HCT116 (cell line): ENCODE measurements around the gene CAMK2G. TPM values are rescaled to one million over a fixed set of nuclear protein-coding genes. Genes with fewer than 3 reads are reported as not detected.

ENCODE experiments used
- ATAC-seq: fragments of 200-7000 bp; cut with Tn5 transposase; 2 replicates; pipeline ENCODE4 v1.9.1; 2020; ENCODE audit warnings: mild to moderate bottlenecking, moderate library complexity
- BruUV-seq: library from RNA; stranded (reverse); fragments of 400-500 nt; replicated peaks from 2 replicates; lab custom pipeline; 2021; lab: Mats Ljungman, UMichigan
- CTCF ChIA-PET: fragments of 300-600 bp; sonication (Branson Sonifier 250); formaldehyde crosslinking; loops from one replicate; lab custom pipeline; 2021; ENCODE audit warnings: antibody characterized with exemption; lab: Charles Lee
- POLR2A ChIA-PET: fragments of 300-600, 350-600 bp; sonication (Branson Sonifier 250); formaldehyde crosslinking; loops from one replicate; lab custom pipeline; 2021; ENCODE audit warnings: antibody characterized with exemption; lab: Charles Lee
- RAD21 ChIA-PET, 2 experiments: fragments of 300-600 bp; sonication (Branson Sonifier 250); formaldehyde crosslinking; loops; one replicate each; lab custom pipeline; 2023; ENCODE audit warnings: low total read pairs in 2 of 2; ENCODE audit not compliant: uncharacterized antibody in 2 of 2, unreplicated experiment in 2 of 2, low non-redundant PET in 1 of 2; lab: Charles Lee
- DNase-seq: peaks from one replicate; pipeline ENCODE4 v3.0.0-alpha.2; 2010; ENCODE audit warnings: low read depth, low spot score
- H2AFZ ChIP-seq: fragments of 200-600 bp; shearing (Covaris generic), sonication (generic); 2 replicates; pipeline ENCODE4 v1.6.1; 2017; ENCODE audit warnings: low read depth, mixed run types, mixed read lengths, antibody characterized with exemption, low read length; ENCODE audit not compliant: poor library complexity, severe bottlenecking
- H3K27ac ChIP-seq: 2 replicates; pipeline ENCODE4 v1.5.1; 2012; ENCODE audit warnings: low read depth, low read length
- H3K27me3 ChIP-seq: fragments of 200-600 bp; sonication (generic); 2 replicates; pipeline ENCODE4 v1.6.1; 2016; ENCODE audit warnings: mixed run types, low read length, mixed read lengths; ENCODE audit not compliant: insufficient read depth
- H3K36me3 ChIP-seq, 2 experiments: fragments of 200-500 bp in 1 of 2; fragments of 200-600 bp in 1 of 2; sonication (Bioruptor generic) in 1 of 2; sonication (generic) in 1 of 2; 2 replicates each; pipeline versions ENCODE4 v1.5.1 to v1.6.1; 2014 to 2016; ENCODE audit warnings: low read length in 2 of 2, inconsistent platforms in 1 of 2, mixed read lengths in 1 of 2, mixed run types in 1 of 2; ENCODE audit not compliant: insufficient read depth in 2 of 2, control insufficient read depth in 1 of 2
- H3K4me1 ChIP-seq, 2 experiments: fragments of 200-600 bp in 1 of 2; sonication (generic) in 1 of 2; 2 replicates each; pipeline versions ENCODE4 v1.5.1 to v1.6.1; 2012 to 2017; ENCODE audit warnings: low read length in 2 of 2, inconsistent platforms in 1 of 2, mild to moderate bottlenecking in 1 of 2, mixed read lengths in 1 of 2, mixed run types in 1 of 2, moderate library complexity in 1 of 2; ENCODE audit not compliant: insufficient read depth in 2 of 2, control insufficient read depth in 1 of 2
- H3K4me2 ChIP-seq: fragments of 200-600 bp; sonication (generic); 2 replicates; pipeline ENCODE4 v1.6.1; 2017; ENCODE audit warnings: mixed run types, low read length, mixed read lengths
- H3K4me3 ChIP-seq, 2 experiments: fragments of 200-600 bp in 1 of 2; sonication (generic) in 1 of 2; replicated peaks in 1 of 2; 2 replicates each; pipeline ENCODE4 v1.5.1; 2011 to 2016; ENCODE audit warnings: low read length in 2 of 2, control low read depth in 1 of 2, low read depth in 1 of 2, mild to moderate bottlenecking in 1 of 2, mixed read lengths in 1 of 2, mixed run types in 1 of 2
- H3K79me2 ChIP-seq: fragments of 200-600 bp; sonication (generic); 2 replicates; pipeline ENCODE4 v1.6.1; 2017; ENCODE audit warnings: mild to moderate bottlenecking, mixed run types, low read length, moderate library complexity, mixed read lengths; ENCODE audit not compliant: insufficient read depth
- H3K9ac ChIP-seq: fragments of 200-600 bp; sonication (generic); 2 replicates; pipeline ENCODE4 v1.6.1; 2016; ENCODE audit warnings: low read length, mixed read lengths
- H3K9me2 ChIP-seq: fragments of 200-600 bp; sonication (generic), shearing (Covaris generic); 2 replicates; pipeline ENCODE4 v1.6.1; 2017; ENCODE audit warnings: mixed run types, mild to moderate bottlenecking, moderate library complexity; ENCODE audit not compliant: insufficient read depth
- H3K9me3 ChIP-seq, 2 experiments: fragments of 200-500 bp in 1 of 2; fragments of 200-600 bp in 1 of 2; sonication (Bioruptor generic) in 1 of 2; sonication (generic) in 1 of 2; 2 replicates each; pipeline ENCODE4 v1.6.1; 2014 to 2017; ENCODE audit warnings: low read length in 2 of 2, mixed read lengths in 2 of 2, inconsistent platforms in 1 of 2, low read depth in 1 of 2, mild to moderate bottlenecking in 1 of 2, mixed run types in 1 of 2, moderate library complexity in 1 of 2; ENCODE audit not compliant: control insufficient read depth in 1 of 2, insufficient read depth in 1 of 2
- H4K20me1 ChIP-seq: fragments of 200-600 bp; sonication (generic), shearing (Covaris generic); 2 replicates; pipeline ENCODE4 v1.6.1; 2017; ENCODE audit warnings: mixed run types, mild to moderate bottlenecking, moderate library complexity; ENCODE audit not compliant: insufficient read depth
- ELF1 ChIP-seq: IDR thresholded peaks from 2 replicates; pipeline ENCODE4 v1.6.1; 2012; ENCODE audit warnings: low read depth, borderline replicate concordance
- EZH2phosphoT487 ChIP-seq: fragments of 200-600 bp; IDR thresholded peaks from 2 replicates; pipeline ENCODE4 v1.6.1; 2018; ENCODE audit warnings: antibody characterized with exemption, borderline replicate concordance
- JUND ChIP-seq: IDR thresholded peaks from 2 replicates; pipeline ENCODE4 v1.6.1; 2012
- POLR2A ChIP-seq: IDR thresholded peaks from 2 replicates; pipeline ENCODE4 v1.7.0; 2011; ENCODE audit warnings: borderline replicate concordance; ENCODE audit not compliant: insufficient read depth, insufficient read length; ENCODE audit errors: extremely low read depth
- RAD21 ChIP-seq: IDR thresholded peaks from 2 replicates; pipeline ENCODE4 v1.6.1; 2012; ENCODE audit warnings: low read depth, mild to moderate bottlenecking
- SIN3A ChIP-seq: IDR thresholded peaks from 2 replicates; pipeline ENCODE4 v1.6.1; 2012; ENCODE audit warnings: low read depth
- SRF ChIP-seq: IDR thresholded peaks from 2 replicates; pipeline ENCODE4 v1.6.1; 2012; ENCODE audit warnings: low read depth
- YY1 ChIP-seq: IDR thresholded peaks from 2 replicates; pipeline ENCODE4 v1.6.1; 2011; ENCODE audit warnings: low read length, low read depth, moderate library complexity, mild to moderate bottlenecking; ENCODE audit not compliant: insufficient replicate concordance; ENCODE audit errors: extremely low read depth
- intact Hi-C: fragments of 100-400 bp; cut with micrococcal nuclease; formaldehyde crosslinking; loops from 2 replicates; pipeline ENCODE4 v1.10.0; 2022
- total RNA-seq: library from RNA; stranded (reverse); gene quantifications from one replicate; pipeline ENCODE4 v1.2.1, GENCODE V29; 2021; ENCODE audit not compliant: unreplicated experiment
- TF ChIP-seq, protein P1 (sequence below): IDR thresholded peaks from 2 replicates; pipeline ENCODE4 v1.6.1; 2012
- TF ChIP-seq, protein P2 (sequence below): IDR thresholded peaks from 2 replicates; pipeline ENCODE4 v1.6.1; 2012; ENCODE audit warnings: low read depth

The CAMK2G gene
- total RNA-seq, 1 experiment from 2014 or later: 28.3 TPM

- ChIA-PET POLR2A (no interaction called here), RAD21 (no interaction called here), CTCF (interaction anchor here (3.1 kb wide), 1 partner anchor 59 kb away, joined by 21 read pairs; no protein-coding TSS in a partner anchor)
- Histone ChIP-seq H3K4me2 (no peak overlapping the region), H3K4me1 (peaks cover 17 to 42% of the 10 kb centered on the region in 2 experiments), H3K9ac (no peak overlapping the region), H3K4me3 (no peak overlapping the region), H3K9me2 (no peaks in the 10 kb centered on the region), H3K36me3 (no peaks in the 10 kb centered on the region), H3K9me3 (no peaks in the 10 kb centered on the region), H4K20me1 (no peaks in the 10 kb centered on the region), H3K27ac (no peak overlapping the region), H2AFZ (no peak overlapping the region), H3K27me3 (no peaks in the 10 kb centered on the region), H3K79me2 (no peaks in the 10 kb centered on the region)
- BruUV-seq: no TSS peak
- TF ChIP-seq POLR2A (no peak), SRF (no peak), YY1 (no peak), ELF1 (no peak), EZH2phosphoT487 (no peak), RAD21 (no peak), SIN3A (no peak), JUND (no peak)
- TF ChIP-seq, protein P1, sequence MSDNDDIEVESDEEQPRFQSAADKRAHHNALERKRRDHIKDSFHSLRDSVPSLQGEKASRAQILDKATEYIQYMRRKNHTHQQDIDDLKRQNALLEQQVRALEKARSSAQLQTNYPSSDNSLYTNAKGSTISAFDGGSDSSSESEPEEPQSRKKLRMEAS: no peak
- TF ChIP-seq, protein P2, sequence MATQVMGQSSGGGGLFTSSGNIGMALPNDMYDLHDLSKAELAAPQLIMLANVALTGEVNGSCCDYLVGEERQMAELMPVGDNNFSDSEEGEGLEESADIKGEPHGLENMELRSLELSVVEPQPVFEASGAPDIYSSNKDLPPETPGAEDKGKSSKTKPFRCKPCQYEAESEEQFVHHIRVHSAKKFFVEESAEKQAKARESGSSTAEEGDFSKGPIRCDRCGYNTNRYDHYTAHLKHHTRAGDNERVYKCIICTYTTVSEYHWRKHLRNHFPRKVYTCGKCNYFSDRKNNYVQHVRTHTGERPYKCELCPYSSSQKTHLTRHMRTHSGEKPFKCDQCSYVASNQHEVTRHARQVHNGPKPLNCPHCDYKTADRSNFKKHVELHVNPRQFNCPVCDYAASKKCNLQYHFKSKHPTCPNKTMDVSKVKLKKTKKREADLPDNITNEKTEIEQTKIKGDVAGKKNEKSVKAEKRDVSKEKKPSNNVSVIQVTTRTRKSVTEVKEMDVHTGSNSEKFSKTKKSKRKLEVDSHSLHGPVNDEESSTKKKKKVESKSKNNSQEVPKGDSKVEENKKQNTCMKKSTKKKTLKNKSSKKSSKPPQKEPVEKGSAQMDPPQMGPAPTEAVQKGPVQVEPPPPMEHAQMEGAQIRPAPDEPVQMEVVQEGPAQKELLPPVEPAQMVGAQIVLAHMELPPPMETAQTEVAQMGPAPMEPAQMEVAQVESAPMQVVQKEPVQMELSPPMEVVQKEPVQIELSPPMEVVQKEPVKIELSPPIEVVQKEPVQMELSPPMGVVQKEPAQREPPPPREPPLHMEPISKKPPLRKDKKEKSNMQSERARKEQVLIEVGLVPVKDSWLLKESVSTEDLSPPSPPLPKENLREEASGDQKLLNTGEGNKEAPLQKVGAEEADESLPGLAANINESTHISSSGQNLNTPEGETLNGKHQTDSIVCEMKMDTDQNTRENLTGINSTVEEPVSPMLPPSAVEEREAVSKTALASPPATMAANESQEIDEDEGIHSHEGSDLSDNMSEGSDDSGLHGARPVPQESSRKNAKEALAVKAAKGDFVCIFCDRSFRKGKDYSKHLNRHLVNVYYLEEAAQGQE: no peak
- no peak for ATAC-seq
- no peak for DNase-seq
- intact Hi-C loops: no loop called here
Measured at GRCh38 chr10:73881221-73881919, 7.0 kb upstream of the CAMK2G start.
